Brain microvascular endothelial cell (primary cell): ENCODE results near the gene TSPAN17.

Experiments used
- DNase-seq: peaks from one replicate; pipeline ENCODE4 v3.0.0-alpha.2; 2020
- H3K27ac ChIP-seq: fragments of 250-450 bp; sonication (Bioruptor Pico); 2 replicates; pipeline ENCODE4 v1.5.1; 2020; ENCODE audit warnings: mild to moderate bottlenecking, moderate library complexity
- H3K27me3 ChIP-seq: fragments of 250-450 bp; sonication (Bioruptor Pico); replicated peaks from 2 replicates; pipeline ENCODE4 v1.5.1; 2020; ENCODE audit warnings: mild to moderate bottlenecking
- H3K36me3 ChIP-seq: fragments of 250-450 bp; sonication (Bioruptor Pico); replicated peaks from 2 replicates; pipeline ENCODE4 v1.5.1; 2020; ENCODE audit warnings: mild to moderate bottlenecking
- H3K4me3 ChIP-seq: 2 replicates; pipeline ENCODE4 v1.5.1; 2011; ENCODE audit warnings: low read depth, mild to moderate bottlenecking, control low read depth, low read length, moderate library complexity
- in situ Hi-C: cut with HindIII; loops from 2 replicates; pipeline ENCODE4 v1.10.0; 2017; ENCODE audit warnings: low sequenced_read_pairs, low pct_ligation_motif_present
- TF ChIP-seq, protein P1 (sequence below): IDR thresholded peaks from 2 replicates; pipeline ENCODE4 v1.5.1; 2011; ENCODE audit warnings: low read depth, mild to moderate bottlenecking, moderate library complexity, low read length, control low read depth, inconsistent platforms; ENCODE audit errors: missing control alignments

Gene TSPAN17

DNA sequence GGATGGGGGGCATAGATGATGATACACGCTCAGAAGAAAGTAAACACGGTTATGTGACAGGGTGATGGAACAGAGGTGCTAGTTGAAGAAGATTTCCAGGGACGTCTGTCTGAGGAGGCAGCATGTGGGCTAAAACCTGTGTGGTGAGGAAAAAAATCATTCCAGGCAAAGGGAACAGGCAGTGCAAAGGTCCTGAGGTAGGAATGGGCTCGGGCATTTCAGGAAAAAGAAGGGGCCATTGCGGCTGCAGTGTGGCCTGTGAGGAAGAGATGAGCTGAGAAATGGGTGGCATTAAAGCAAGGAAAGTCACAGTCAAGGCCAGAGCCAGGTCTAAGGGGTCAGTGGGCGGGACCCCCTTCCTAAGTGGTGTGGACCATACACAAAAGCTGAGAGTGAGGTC lies 18.2 kb downstream of the TSPAN17 start:
- in situ Hi-C loops, result no loop called here

GRCh38 chr5:176667637-176668036 lies 20.4 kb downstream of the TSPAN17 start:
- DNase-seq, result no peak
- Histone ChIP-seq H3K4me3 (no peak overlapping the region), H3K27ac (no peak overlapping the region), H3K36me3 (no peaks in the 10 kb centered on the region), H3K27me3 (peaks cover 51% of the 10 kb centered on the region)
- TF ChIP-seq, protein P1, sequence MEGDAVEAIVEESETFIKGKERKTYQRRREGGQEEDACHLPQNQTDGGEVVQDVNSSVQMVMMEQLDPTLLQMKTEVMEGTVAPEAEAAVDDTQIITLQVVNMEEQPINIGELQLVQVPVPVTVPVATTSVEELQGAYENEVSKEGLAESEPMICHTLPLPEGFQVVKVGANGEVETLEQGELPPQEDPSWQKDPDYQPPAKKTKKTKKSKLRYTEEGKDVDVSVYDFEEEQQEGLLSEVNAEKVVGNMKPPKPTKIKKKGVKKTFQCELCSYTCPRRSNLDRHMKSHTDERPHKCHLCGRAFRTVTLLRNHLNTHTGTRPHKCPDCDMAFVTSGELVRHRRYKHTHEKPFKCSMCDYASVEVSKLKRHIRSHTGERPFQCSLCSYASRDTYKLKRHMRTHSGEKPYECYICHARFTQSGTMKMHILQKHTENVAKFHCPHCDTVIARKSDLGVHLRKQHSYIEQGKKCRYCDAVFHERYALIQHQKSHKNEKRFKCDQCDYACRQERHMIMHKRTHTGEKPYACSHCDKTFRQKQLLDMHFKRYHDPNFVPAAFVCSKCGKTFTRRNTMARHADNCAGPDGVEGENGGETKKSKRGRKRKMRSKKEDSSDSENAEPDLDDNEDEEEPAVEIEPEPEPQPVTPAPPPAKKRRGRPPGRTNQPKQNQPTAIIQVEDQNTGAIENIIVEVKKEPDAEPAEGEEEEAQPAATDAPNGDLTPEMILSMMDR, result no peak
- in situ Hi-C loops, result no loop called here

More for the DNA sequence above, 18.2 kb downstream of the TSPAN17 start:
- DNase-seq, result no peak
- TF ChIP-seq, protein P1, result no peak
- Histone ChIP-seq H3K36me3 (no peaks in the 10 kb centered on the region), H3K4me3 (no peak overlapping the region), H3K27ac (no peak overlapping the region), H3K27me3 (peaks cover 52% of the 10 kb centered on the region)

DNA sequence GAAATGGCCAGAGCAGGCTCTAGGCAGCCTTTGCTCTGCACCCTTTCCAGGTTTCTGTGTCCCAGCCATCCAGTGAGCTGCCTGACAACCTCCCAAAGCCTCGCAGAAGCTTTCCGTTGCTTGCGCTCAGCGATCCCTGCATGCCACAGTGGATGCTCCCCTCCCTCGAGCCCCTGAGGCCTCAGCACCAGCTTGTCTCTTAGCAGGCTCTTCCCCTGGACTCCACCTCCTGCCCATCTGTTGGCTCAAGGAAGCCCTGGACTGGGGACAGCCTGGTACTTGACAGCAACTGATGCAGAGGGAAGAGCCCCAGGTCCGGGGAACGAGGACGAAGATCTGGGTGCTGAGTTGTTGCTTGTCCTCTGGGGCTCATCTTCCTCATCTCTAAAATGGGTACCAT lies 23.2 kb downstream of the TSPAN17 start:
- in situ Hi-C loops, result no loop called here
- H3K27ac ChIP-seq, result no peak overlapping the region
- DNase-seq, result no peak
- H3K4me3 ChIP-seq, result no peak overlapping the region
- no peaks in the 10 kb centered on the region for H3K36me3 ChIP-seq
- H3K27me3 ChIP-seq, result peaks cover 29% of the 10 kb centered on the region
- TF ChIP-seq, protein P1, result no peak

GRCh38 chr5:176671399-176671798 lies 24.1 kb downstream of the TSPAN17 start:
- TF ChIP-seq, protein P1, result no peak
- Histone ChIP-seq H3K4me3 (no peak overlapping the region), H3K27ac (no peak overlapping the region), H3K27me3 (peaks cover 26% of the 10 kb centered on the region), H3K36me3 (no peaks in the 10 kb centered on the region)
- DNase-seq, result no peak
- in situ Hi-C loops, result no loop called here

DNA sequence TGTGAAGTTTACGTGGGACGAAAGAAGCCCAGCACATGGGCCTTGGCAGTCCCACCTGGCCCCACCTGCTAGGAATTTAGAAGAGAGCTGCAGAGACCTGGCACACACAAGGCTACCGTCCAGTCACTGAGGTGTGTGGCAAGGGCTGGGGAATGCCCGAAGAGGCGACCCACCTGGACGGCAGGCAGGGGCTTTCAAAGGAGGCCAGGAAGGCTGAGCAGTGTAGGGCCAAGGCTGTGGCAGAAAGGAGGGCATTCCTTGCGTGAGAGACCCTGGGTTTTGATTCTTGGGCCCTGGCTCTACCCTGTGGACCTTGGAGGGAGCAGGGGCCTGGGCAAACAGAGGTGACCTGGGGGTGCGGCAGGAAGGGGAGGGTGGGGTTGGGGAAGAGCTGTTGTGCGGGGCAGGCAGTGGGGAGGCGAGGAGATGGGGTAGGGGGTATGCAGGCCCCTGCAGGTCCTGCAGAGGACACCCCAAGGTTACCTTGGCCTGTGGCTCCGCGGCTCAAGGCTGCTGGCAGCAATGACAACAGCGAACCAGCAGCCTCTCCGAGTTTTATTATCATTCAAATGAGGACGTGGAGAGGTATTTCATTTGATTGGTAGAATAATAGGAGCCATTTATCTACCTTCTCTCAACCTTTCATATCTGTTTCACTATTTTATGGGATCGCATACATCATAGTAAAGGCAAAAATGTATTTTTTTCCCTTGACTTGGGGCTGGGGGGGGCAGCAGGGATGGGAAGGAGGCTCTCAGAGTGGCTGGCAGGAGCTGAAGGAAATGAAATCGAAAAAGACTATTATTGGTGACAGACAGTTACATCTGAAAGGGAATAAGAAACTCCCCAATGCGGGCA lies 24.8 kb downstream of the TSPAN17 start:
- TF ChIP-seq, protein P1, result no peak
- in situ Hi-C loops, result no loop called here
- peaks cover 26% of the 10 kb centered on the region for H3K27me3 ChIP-seq

More for the DNA sequence above, 24.8 kb downstream of the TSPAN17 start:
- Histone ChIP-seq H3K36me3 (no peaks in the 10 kb centered on the region), H3K27ac (no peak overlapping the region), H3K4me3 (no peak overlapping the region)
- no peak for DNase-seq
